HG02763 (cell line): ENCODE data around the gene ASCL4.
"Not testable (repeated sequence)": the region's sequence is repeated elsewhere in the genome, so short reads cannot be mapped to it uniquely, and the experiment has no call there.

Source experiments
- ATAC-seq: cut with Tn5 transposase; IDR thresholded peaks from one replicate; pipeline ENCODE4 v1.9.1; 2021; ENCODE audit warnings: mild to moderate bottlenecking, moderate library complexity; ENCODE audit not compliant: unreplicated experiment

The ASCL4 gene, protein sequence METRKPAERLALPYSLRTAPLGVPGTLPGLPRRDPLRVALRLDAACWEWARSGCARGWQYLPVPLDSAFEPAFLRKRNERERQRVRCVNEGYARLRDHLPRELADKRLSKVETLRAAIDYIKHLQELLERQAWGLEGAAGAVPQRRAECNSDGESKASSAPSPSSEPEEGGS

DNA sequence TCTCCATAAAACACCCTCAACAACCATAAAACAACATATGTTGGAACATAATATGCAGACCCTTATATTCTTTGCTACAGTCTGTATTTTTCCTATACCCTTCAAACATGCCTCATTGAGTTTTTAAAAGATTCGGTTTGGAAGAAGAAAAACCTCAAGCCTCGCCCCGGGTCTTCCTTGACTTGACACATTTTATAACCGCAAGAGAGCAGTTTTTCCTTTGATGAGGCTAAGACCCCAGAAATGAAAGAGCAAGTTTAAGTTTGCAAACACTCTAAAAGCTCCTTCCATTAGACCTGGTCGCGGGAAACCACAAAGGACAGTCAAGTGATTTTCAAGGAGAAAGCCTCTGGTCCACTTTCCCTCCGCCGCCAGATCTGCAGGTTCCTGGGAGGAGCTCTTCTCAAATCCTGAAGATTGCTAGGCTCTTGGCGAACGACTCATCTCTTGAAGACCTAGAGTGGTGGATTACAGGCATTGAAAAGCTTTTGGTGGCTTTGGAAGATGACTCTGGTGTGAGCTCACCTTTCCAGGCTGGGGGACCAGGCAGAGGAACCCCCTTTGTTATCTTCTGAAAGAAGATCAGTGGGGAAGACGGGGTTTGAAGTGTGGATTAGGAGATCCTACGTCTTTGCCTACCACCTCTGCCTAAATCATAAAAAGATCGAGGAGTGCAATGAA, at the start of gene ASCL4:
Gene ASCL4, plus strand, starts transcription at position 356 of the 681 bp plus-strand sequence. CDS start 515 bp downstream, outside the sequence.
- ATAC-seq: no peak

DNA sequence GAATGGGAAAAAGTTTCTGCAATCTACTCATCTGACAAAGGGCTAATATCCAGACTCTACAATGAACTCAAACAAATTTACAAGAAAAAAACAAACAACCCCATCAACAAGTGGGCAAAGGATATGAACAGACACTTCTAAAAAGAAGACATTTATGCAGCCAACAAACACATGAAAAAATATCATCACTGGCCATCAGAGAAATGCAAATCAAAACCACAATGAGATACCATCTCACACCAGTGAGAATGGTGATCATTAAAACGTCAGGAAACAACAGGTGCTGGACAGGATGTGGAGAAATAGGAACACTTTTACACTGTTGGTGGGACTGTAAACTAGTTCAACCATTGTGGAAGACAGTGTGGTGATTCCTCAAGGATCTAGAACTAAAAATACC, 47.2 kb upstream of the ASCL4 start:
- ATAC-seq: not testable (repeated sequence)

DNA sequence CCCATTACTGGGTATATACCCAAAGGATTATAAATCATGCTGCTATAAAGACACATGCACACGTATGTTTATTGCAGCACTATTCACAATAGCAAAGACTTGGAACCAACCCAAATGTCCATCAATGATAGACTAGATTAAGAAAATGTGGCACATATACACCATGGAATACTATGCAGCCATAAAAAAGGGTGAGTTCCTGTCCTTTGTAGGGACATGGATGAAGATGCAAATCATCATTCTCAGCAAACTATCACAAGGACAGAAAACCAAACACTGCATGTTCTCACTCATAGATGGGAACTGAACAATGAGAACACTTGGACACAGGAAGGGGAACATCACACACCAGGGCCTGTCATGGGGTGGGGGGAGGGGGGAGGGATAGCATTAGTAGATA, 46.8 kb upstream of the ASCL4 start:
- not testable (repeated sequence) for ATAC-seq

DNA sequence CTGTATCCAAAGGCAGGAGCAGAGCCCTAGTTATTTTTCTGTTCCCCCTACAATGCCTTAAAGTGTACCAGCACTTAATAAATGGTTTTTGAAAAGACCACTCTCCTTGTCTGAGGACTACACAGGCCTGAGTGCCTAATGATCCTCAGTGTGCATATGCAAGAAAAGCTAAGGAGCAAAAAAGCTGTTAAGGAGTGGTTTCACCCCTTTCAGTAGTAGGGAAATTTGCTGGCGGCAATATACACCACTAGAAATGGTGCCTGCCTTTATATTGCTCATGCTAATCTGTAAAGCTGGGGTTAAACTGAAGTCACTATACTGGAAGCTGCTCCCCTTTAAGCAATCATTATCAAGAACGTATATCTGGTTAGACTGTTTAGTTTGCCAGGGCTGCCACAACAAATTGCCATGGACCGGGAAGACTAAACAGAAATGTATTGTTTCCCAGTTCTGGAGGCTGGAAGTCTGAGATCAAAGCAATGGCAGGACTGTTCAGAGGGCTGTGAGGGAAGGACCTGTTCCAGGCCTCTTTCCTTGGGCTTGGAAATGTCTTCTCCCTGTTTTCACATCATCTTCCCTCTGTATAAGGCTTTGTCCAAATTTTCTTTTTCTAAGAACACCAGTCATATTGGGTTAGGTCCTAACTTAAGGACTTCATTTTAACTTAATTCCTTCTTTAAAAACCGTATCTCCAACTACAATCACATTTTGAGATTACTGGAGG, 43.7 kb upstream of the ASCL4 start:
- ATAC-seq: no peak

DNA sequence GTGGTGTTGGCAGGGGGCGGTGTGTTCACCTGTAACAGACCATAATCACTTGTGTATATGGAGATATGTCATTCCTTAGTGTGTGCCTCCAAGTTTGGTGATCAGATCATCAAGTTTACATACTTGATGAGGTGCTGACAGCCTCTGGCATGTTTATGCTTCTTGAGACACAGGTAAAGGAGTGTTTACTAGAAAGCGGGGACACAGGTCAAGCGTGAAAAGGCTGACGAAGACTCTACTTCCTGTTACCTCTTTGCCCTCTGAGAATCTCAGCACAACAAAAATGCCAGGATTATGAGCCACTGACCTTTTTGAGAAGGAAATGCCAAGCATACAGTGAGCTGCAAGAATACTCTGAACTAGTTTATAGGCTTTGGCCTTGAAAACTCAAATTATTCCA, 43.1 kb upstream of the ASCL4 start:
- no peak for ATAC-seq

DNA sequence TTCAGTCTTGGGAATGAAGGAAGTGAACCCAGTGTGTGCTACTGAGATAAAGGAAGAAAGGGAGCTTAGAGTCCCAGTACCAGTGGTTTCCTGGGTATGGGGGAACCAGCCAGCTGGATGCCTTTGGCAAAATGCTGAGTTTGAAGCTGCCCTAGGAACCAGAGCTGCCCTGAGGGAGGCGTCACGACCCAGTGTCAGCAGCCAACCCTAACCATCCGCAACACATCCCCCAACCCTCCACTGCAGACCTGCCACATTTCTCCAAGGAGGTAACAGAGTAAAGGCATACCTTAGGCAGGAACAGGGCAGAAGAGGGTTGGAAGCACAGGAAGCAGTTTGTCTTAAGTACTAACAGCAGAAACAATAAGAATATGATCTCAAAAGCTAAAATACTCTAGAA, 42.1 kb upstream of the ASCL4 start:
- no peak for ATAC-seq

DNA sequence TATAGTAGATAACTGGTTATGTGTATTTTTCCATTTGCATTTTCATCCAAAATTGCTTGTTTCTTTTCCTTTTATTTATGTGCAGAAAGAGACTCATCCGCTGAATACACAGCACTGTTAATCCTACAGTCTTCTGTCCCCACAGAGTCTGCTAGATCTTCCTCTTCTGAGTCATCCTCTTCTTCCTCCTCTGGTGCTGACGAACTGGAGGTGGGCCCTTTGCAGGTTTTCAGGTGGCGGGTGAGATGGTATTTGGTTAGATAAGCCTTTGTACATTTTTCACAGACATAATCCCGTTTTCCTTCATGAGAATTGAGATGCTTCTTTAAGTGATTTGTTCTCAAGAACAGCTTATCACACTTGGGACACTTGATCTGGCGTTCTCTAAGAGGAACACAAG, 40.4 kb upstream of the ASCL4 start:
- ATAC-seq: no peak

DNA sequence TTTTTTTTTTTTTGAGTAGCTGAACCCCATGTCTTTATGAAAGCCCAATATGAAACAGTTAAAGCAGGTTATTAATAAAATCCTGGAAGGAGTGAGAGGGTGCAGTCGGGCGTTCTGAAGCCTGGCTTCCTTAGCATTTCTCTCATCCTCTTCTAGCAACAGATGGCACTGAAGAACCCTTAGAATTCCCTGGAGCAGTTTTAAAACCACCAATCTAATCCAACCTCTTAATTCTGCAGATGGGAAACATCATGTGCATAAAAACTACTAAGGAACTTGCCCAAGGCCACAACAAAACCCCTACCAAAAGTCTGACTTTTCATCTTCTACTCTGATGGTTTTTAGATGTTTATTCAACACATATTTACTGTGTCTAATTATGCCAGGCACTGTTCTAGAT, 38.7 kb upstream of the ASCL4 start:
- ATAC-seq: no peak

DNA sequence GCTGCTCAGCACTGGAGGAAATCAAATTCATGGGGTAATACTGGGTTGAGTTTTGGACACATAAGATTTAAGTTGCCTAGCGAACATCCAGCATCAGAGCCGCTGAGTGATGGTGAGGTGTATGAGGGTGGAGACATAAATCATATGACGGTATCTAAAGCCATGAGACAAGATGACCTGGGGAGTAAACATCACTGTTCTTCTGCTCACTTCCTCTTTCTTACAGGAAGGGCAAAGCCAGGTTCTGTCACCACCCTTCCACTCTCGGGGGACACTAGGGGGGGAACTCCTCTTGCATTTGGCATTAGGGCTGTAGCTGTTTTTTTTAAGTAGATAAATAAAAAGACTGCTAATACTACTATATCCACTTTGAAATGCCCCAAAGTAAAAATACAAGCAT, 37.6 kb upstream of the ASCL4 start:
- ATAC-seq: peak; percentile 86

DNA sequence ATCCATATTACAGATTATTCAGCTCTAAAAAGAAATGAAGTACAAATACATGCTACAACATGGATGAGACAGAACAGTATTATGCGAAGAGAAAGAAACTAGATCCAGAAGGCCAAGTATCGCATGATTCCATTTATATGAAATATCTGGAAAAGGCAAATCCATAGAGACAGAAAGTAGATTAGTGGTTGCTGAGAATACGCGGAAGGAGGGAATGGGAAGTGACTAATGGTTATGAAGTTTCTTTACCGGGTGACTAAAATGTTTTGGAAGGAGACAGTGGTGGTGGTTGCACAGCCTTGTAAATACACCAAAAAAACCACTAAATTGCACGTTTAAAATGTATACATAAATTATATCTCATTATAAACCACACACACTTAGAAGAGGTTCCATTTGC, 26.0 kb upstream of the ASCL4 start:
- no peak for ATAC-seq

DNA sequence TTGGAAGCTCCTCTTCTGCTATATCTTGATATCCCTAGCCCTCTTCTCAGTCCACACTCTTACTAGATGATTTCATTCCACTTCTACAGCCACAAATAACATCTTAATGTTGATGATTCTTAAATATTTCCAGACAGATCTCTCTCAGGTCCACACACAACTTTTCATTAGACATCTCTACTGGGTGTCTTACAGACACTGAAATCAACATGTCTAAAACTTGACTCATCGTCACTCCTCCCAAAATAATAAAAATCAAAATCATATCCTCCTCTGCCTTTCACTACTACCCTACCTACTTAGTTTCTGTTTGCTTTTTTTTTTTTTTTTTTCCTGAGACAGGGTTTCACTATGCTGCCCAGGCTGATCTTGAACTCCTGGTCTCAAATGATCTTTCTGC, 25.4 kb upstream of the ASCL4 start:
- no peak for ATAC-seq

DNA sequence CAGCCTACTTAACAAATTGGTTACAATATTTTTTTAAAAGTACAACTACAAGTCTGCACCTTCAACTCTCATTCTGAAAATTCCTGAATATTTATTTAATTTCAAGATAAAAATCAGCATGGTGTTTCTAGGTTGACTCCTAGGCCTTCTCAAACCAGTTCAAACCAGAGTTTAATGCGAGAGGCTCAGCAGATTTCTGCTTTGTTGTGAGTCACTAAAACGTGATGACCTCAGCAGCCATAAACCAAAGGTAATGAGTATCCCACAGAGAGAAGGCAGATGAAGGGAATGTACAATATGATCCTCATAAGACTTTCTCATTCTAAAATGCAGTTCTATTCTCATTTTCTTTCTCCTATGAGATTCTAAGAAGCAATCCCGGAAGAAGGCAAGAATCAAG, 15.1 kb upstream of the ASCL4 start:
- no peak for ATAC-seq

DNA sequence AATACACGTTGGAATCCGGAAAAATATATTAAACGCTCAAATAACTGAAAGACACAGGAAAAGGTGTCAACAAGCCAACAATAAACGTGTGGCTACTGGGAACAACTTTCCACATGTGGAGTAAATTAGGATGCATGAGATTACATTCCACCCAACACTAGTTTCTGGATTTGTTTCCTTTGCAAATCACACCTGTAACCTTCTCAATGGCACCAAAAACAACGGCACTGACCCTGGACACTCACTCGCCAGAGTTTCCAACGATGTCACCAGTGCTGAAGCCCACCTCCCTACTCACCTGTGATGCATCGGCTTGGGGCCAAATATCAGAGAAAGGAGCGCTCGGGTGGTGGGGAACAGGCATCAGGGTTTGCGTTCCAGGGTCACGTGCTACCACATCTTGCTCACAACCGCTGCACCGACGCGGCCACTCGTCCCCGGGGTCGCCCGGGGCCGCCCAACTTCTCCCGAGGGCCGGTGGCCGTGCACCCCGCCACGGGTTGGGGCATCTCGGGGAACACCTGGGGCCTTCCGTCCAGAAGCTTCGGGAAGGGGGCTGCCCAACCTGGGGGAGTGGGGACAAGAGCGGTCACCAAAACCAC, 14.2 kb upstream of the ASCL4 start:
- peak; percentile 21 for ATAC-seq

DNA sequence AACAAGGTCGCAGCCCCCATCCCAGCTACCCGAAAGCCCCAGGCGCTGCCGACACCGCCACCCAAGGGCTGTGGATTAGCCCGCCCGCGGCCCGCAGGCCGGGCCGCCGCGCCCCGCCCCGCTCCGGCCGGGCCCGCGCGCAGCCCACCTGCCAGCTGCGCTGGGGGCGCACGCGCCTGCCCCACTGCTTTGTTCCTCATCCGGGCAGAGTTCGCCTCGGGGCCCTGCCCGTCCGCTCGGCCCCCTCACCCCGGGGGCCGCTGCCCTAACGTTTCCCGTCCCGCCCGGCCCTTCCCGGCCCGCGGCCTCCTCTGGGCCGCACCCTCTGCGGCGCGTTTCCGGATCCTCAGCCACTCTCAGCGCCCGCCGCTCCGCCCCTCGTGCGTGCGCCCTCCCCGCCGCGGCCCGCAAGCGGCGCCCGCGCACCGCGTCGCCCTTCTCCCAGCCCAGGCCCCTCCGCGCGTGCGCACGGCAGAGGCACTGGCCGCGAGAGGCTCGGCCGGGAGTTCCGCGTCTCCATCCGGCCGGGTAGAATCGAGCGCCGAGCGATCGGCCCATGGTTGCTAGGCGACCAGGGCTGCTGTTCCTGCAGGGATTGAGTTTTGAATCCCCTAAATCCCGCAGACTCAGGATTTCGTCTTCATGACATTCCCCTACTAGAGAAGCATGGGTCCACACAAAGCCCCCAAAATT, 13.5 kb upstream of the ASCL4 start, which contains the start of gene PRDM4:
Gene PRDM4, minus strand, starts transcription at position 329 of the 693 bp plus-strand sequence. CDS start 622 bp downstream, outside the sequence.
- peak; percentile 95 for ATAC-seq

DNA sequence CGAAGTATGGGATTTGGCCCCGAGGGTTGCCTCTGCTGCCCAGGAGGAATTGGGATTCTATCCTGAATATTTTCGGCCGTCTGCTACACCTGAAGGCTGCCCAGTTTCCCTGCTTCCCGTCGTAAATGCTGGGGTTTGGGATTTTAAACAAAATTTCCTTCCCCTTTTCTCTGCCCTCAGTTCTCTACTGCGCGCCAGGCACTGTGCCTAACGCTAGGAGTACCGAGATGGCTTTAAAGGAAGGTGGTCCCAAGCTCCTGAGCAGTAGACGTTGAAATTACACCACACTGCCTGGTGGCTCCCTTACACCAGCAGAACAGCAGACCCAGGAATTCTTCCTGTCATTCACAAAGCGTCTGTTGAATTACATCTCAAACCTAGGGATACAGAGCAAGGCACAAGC, 13.0 kb upstream of the ASCL4 start:
- ATAC-seq: no peak

DNA sequence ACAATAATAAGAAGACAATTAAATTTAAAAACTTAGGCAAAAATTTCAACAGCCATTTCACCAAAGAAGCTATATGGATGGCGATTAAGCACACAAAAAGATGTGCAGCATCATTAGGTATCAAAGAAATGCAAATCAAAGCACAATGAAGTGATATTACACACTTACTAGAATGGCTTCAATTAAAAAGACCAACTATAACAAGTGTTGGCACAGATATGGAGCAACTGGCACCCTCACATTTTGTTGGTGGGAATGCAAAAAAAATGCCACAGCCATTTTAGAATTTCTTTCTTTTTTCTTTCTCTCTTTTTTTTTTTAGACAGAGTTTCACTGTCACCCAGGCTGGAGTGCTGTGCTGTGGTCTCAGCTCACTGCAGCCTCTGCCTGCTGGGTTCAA, 11.6 kb upstream of the ASCL4 start:
- no peak for ATAC-seq

DNA sequence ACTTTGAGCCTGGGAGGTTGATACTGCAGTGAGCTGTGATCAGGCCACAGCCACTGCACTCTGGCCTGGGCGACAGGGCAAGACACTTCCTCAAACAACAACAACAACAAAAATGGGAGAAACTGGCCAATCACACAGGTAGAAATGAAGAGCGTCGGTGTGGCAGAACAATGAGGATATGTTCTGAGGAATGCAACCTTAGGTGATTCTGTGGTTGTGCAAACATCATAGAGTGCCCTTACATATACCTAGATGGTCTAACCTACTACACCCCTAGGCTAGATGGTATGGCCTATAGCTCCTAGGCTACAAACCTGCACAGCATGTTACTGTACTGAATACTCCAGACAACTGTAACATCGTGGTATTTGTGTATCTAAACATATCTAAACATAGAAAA, 9.9 kb upstream of the ASCL4 start:
- no peak for ATAC-seq

DNA sequence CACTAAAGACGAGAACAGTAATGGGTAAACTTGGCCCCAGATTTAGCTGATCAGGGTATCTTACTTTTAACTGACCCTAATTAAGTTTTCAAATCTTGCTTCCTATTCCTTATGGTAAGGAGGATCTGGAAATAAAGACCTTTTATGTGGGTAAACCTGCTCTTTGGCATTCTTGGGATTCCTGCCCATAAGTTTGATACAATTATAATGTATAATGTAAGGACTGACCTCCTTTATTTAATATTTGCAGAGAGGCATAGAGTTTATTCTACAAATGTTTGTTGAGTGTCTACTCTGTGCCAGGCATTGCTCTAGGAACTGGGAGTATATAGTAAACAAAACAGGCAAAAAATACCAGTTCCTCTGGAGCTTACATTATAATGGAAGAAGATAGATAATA, 9.2 kb upstream of the ASCL4 start:
- ATAC-seq: no peak

DNA sequence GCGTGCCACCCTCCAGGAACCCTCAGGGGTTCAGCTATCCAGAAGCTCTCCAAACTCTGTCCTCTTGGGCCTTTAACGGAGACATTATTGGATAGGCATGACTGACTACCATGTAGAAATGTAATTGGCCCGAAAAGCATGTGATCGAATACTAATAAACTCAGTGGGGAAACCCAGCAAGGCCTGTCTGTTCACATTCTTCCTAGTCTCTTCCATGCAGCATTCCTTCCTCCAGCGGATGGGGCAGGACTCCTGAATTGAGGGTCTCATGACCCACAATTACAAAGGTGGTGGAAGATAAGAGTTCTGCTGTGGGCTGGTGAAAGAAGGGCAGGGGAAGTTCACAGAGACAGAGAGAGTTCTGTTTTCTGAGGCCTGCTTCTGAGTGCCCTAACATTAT, 7.0 kb upstream of the ASCL4 start:
- ATAC-seq: no peak

DNA sequence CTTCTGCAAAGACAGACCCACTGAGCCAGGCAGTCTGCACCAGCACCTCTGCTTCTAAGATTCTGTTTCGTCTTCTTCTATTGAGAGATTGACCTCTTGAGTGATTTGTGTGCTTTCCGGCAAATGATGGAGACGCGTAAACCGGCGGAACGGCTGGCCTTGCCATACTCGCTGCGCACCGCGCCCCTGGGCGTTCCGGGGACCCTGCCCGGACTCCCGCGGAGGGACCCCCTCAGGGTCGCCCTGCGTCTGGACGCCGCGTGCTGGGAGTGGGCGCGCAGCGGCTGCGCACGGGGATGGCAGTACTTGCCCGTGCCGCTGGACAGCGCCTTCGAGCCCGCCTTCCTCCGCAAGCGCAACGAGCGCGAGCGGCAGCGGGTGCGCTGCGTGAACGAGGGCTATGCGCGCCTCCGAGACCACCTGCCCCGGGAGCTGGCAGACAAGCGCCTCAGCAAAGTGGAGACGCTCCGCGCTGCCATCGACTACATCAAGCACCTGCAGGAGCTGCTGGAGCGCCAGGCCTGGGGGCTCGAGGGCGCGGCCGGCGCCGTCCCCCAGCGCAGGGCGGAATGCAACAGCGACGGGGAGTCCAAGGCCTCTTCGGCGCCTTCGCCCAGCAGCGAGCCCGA, 703 bp downstream of the ASCL4 start:
- no peak for ATAC-seq

DNA sequence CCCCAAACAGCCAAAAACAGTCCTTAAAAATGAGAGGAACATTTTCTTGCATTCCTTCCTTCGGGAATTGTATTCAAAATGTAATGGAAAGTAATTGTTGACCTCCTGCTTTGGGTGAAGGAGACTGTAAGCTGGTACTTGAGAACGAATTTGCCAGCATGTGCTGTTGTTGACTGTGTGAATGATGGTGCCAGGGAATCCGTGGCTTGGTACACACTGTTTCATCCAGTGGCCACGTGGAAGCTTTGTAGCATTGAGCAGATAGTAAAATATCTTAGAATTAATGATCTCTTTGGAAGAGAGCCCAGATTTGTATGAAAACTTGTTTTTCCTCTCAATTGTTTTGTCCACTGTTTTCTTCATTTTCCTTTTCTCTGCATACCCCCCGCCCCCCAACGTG, 1.7 kb downstream of the ASCL4 start:
- ATAC-seq: no peak
